Esophagus squamous epithelium (tissue), 4 donors: ENCODE results near the gene GOLGA6L10.
"Not testable (repeated sequence)": the region's sequence is repeated elsewhere in the genome, so short reads cannot be mapped to it uniquely, and the experiment has no call there.

Source experiments
- CTCF ChIP-seq, 6 experiments: fragments of 450-650 bp in 4 of 6; fragments of 200-600 bp in 2 of 6; sonication (generic) in 2 of 6; IDR thresholded peaks; one replicate each; pipeline ENCODE4 v1.5.1; 2016 to 2019; ENCODE audit warnings: antibody characterized with exemption in 6 of 6, mild to moderate bottlenecking in 4 of 6, moderate library complexity in 4 of 6
- POLR2A ChIP-seq, 4 donors: fragments of 450-650 bp; IDR thresholded peaks; one replicate each; pipeline ENCODE4 v1.6.1; 2017; ENCODE audit warnings: antibody characterized with exemption in 4 of 4, mild to moderate bottlenecking in 4 of 4, moderate library complexity in 3 of 4

GRCh38 chr15:82354546-82354945 is 5.3 kb upstream of the GOLGA6L10 start:
- TF ChIP-seq CTCF, POLR2A (IDR thresholded peaks at IDR 0.05): not testable (repeated sequence)
